ENCODE measurements around the gene NEK5.

- TF ChIP-seq CTCF (IDR thresholded peaks at IDR 0.05) = no peak
- no peak for TF ChIP-seq POLR2A (IDR thresholded peaks at IDR 0.05)
- TF ChIP-seq POLR2AphosphoS5 (IDR thresholded peaks at IDR 0.05) = no peak
Observed at GRCh38 chr13:52027832-52028231, 101.0 kb downstream of the NEK5 start.

Data from stomach (tissue), 4 donors.